Epithelial cell of prostate (primary cell): ENCODE measurements around the gene PXN.

ENCODE experiments used
- DNase-seq: peaks from one replicate; pipeline ENCODE4 v3.0.0-alpha.2; 2011; ENCODE audit warnings: low read depth, low spot score
- H3K27ac ChIP-seq: fragments of 450-650 bp; 2 replicates; pipeline ENCODE4 v1.5.1; 2017; ENCODE audit warnings: mild to moderate bottlenecking

PXN gene

GRCh38 chr12:120228291-120229070 lies 37.0 kb downstream of the PXN start:
- H3K27ac ChIP-seq, result peak overlapping the region; percentile 99
- no peak for DNase-seq

- DNase-seq, result no peak
- peak overlapping the region; percentile 99 for H3K27ac ChIP-seq
Measured at GRCh38 chr12:120228041-120228290, 37.6 kb downstream of the PXN start.

GRCh38 chr12:120227233-120228040 lies 38.1 kb downstream of the PXN start:
- peak overlapping the region; percentile 99 for H3K27ac ChIP-seq
- DNase-seq, result no peak

GRCh38 chr12:120225852-120226640 lies 39.5 kb downstream of the PXN start:
- peak overlapping the region; percentile 99 for H3K27ac ChIP-seq
- no peak for DNase-seq

GRCh38 chr12:120225200-120225558 lies 40.4 kb downstream of the PXN start:
- H3K27ac ChIP-seq, result peak overlapping the region; percentile 99

GRCh38 chr12:120224304-120225199 lies 41.0 kb downstream of the PXN start:
- no peak for DNase-seq
- H3K27ac ChIP-seq, result peak overlapping the region; percentile 99

More at GRCh38 chr12:120225200-120225558, 40.4 kb downstream of the PXN start:
- no peak for DNase-seq

- no peak for DNase-seq
- H3K27ac ChIP-seq, result peak overlapping the region; percentile 99
Measured at GRCh38 chr12:120223458-120224303, 41.8 kb downstream of the PXN start.

- no peak for DNase-seq
- H3K27ac ChIP-seq, result peak overlapping the region; percentile 99
Measured at GRCh38 chr12:120222288-120222832, 43.2 kb downstream of the PXN start.

- DNase-seq, result no peak
- no peak overlapping the region for H3K27ac ChIP-seq
Measured at GRCh38 chr12:120221576-120221900, 44.0 kb downstream of the PXN start.

GRCh38 chr12:120220838-120221575 lies 44.5 kb downstream of the PXN start:
- no peak overlapping the region for H3K27ac ChIP-seq
- no peak for DNase-seq

- H3K27ac ChIP-seq, result no peak overlapping the region
- DNase-seq, result no peak
Measured at GRCh38 chr12:120218680-120219606, 46.6 kb downstream of the PXN start.

- H3K27ac ChIP-seq, result no peak overlapping the region
- no peak for DNase-seq
Measured at GRCh38 chr12:120216742-120217605, 48.6 kb downstream of the PXN start.

- DNase-seq, result no peak
- no peak overlapping the region for H3K27ac ChIP-seq
Measured at GRCh38 chr12:120215766-120216735, 49.5 kb downstream of the PXN start.

- no peak overlapping the region for H3K27ac ChIP-seq
- DNase-seq, result no peak
Measured at GRCh38 chr12:120215357-120215735, 50.2 kb downstream of the PXN start.

GRCh38 chr12:120214626-120215356 lies 50.7 kb downstream of the PXN start:
- no peak for DNase-seq
- H3K27ac ChIP-seq, result no peak overlapping the region
